ENCODE data around the gene BTN3A1.

GRCh38 chr6:26365633-26365995, 36.5 kb upstream of the BTN3A1 start:
- TF ChIP-seq CTCF (IDR thresholded peaks at IDR 0.05; ENCODE audit: poor library complexity), result no peak
- no peak for TF ChIP-seq EZH2phosphoT487 (IDR thresholded peaks at IDR 0.05; ENCODE audit: low read depth, severe bottlenecking, unreplicated experiment)
